ENCODE measurements around the gene TRIM69.
A peak's percentile ranks its signal among the peaks of the same experiment; 100 is the strongest.
"Not testable (repeated sequence)": the region's sequence is repeated elsewhere in the genome, so short reads cannot be mapped to it uniquely, and the experiment has no call there.

The TRIM69 gene, protein sequence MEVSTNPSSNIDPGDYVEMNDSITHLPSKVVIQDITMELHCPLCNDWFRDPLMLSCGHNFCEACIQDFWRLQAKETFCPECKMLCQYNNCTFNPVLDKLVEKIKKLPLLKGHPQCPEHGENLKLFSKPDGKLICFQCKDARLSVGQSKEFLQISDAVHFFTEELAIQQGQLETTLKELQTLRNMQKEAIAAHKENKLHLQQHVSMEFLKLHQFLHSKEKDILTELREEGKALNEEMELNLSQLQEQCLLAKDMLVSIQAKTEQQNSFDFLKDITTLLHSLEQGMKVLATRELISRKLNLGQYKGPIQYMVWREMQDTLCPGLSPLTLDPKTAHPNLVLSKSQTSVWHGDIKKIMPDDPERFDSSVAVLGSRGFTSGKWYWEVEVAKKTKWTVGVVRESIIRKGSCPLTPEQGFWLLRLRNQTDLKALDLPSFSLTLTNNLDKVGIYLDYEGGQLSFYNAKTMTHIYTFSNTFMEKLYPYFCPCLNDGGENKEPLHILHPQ

GRCh38 chr15:44736181-44736765, at the start of gene TRIM69:
Gene TRIM69 (plus strand): TSS chr15:44736528. CDS start chr15:44736705, 177 bp downstream.
- DNase-seq, result no peak

DNA sequence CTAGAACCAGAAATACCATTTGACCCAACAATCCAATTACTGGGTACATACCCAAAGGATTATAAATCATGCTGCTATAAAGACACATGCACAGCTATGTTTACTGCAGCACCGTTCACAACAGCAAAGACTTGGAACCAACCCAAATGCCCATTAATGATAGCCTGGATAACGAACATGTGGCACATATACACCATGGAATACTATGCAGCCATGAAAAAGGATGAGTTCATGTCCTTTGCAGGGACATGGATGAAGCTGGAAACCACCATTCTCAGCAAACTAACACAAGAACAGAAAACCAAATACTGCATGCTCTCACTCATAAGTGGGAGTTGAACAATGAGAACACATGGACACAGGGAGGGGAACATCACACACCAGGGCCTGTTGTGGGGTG, 47.0 kb upstream of the TRIM69 start:
- not testable (repeated sequence) for DNase-seq

- not testable (repeated sequence) for DNase-seq
Measured at GRCh38 chr15:44690245-44690644, 46.1 kb upstream of the TRIM69 start.

GRCh38 chr15:44692659-44693058, 43.7 kb upstream of the TRIM69 start:
- no peak for DNase-seq

- DNase-seq, result no peak
Measured at GRCh38 chr15:44694416-44694815, 41.9 kb upstream of the TRIM69 start.

DNA sequence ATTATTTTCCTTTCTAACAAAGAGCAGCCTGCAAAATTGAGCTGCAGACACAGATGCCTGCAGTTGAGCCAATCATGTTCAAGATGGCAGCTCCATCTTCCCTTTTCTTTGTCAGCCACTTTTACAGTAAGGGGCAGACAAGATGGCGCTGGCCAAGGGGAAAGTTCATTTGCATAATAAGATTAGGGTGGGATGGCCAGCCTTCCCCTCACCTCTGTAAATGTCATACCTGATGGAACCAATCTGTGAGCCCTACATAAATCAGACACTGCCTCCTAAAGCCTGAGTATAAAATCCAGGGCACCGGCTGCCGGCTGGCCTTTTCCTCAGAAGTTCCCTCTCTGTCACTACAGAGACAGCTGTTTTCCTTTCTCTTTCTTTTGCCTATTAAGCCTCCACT, 41.0 kb upstream of the TRIM69 start:
- no peak for DNase-seq

- no peak for DNase-seq
Measured at GRCh38 chr15:44697014-44697413, 39.3 kb upstream of the TRIM69 start.

DNA sequence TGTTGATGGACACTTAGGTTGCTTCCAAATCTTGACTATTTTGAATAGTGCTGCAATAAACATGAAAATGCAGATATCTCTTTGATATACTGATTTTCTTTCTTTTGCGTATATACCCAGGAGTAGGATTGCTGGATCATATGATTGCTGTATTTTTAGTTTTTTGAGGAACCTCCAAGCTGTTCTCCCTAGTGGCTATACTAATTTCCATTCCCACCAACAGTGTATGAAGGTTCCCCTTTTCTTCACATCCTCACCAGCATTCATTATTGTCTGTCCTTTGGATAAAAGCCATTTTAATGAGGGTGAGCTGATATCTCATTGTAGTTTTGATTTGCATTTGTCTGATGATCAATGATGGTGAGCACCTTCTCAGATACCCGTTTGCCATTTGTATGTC, 37.7 kb upstream of the TRIM69 start:
- DNase-seq, result no peak

DNA sequence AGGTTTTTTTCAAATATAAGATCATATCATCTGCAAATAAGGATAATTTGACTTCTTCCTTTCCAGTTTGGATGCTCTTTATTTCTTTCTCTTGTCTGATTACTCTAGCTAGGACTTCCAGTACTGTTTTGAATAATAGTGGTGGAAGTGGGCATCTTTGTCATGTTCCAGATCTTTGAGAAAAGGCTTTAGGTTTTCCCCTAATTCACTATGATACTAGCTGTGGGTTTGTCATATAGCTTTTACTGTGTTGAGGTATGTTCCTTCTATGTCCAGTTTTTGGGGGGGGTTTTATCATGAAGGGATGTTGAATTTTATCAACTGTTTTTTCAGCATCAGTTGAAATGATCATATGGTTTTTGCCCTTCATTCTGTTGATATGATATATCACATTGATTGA, 35.7 kb upstream of the TRIM69 start:
- not testable (repeated sequence) for DNase-seq

- DNase-seq, result no peak
Measured at GRCh38 chr15:44705986-44706385, 30.3 kb upstream of the TRIM69 start.

DNA sequence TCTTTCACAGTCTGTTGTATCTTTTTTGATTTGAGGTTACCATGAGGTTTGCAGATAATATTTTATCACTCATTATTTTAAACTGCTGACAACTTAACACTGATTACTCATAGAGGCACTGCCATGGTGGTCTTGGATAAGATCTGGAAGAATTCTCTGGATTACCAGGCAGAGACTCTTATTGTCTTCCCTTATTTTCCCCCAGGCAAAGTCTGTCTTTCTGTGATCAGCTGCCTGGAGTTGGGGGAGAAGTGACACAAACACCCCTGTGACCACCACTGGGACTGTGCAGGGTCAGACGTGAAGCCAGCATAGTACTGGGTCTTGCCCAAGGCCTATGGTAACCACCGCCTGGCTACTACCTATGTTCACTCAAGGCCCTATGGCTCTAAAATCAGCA, 29.9 kb upstream of the TRIM69 start:
- DNase-seq, result no peak

DNA sequence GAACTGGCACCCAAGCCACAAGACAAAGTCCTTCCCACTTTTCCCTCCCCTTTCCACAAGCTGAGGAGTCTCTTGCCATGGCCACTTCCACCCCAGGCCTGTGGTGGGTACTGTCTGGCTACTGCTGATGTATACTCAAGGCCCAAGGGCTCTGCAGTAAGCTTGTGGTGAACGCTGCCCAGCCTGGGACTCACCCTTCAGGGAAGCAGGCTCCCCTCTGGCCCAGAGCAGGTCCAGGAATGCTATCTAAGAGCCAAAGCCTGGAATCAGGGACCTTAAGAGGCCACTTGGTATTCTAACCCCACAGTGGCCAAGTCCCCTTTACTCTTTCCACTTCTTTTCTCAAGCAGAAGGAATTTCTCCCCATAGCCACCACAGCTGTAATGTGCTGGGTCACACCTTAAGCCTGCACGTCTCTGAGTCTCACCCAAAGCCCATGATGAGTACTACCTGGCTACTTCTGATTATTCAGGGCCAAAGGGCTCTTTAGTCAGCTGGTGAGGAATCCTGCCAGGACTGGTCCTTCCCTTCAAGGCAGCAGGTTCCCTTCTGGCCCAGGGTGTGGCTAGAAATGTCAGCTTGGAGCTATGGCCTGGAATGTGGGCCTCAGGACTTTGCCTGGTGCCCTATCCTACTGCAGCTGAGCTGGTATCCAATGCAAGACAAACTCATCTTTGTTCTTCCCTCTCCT, 29.2 kb upstream of the TRIM69 start:
- no peak for DNase-seq

DNA sequence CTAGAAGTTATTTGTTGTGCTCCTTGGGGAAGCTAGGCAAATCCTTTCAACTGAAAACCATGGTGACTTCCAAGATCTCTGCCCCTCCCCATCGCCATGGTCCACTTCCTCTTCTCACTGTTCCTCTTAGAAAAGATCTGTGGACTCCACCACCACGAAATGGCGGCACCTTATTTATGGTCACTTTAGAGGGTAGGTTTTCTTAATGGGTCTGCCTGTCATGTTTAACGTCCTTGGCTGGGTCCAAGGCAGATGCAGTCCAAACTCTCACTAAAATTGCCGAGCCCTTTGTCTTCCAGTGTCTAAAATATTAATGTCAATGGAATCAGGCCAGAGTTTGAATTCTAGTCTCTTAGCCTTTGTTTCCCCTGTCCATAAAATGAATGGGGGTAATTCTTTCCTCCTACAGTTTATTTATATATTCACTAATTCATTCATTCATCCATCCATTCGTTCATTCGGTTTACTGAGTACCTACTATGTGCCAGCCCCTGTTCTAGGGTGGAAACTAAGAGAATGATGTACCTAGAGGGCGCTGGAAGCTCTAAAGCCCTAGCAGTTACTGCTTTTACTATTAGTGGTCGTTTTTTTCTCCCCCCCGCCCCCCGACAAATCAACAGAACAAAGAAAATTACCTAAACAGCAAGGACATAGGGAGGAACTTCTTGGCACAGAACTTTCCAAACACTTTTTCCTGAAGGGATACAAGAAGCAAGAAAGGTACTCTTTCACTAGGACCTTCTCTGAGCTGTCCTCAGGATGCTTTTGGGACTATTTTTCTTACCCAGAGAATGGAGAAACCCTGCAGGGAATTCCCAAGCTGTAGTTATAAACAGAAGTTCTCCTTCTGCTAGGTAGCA, 25.9 kb upstream of the TRIM69 start:
- DNase-seq, result no peak

DNA sequence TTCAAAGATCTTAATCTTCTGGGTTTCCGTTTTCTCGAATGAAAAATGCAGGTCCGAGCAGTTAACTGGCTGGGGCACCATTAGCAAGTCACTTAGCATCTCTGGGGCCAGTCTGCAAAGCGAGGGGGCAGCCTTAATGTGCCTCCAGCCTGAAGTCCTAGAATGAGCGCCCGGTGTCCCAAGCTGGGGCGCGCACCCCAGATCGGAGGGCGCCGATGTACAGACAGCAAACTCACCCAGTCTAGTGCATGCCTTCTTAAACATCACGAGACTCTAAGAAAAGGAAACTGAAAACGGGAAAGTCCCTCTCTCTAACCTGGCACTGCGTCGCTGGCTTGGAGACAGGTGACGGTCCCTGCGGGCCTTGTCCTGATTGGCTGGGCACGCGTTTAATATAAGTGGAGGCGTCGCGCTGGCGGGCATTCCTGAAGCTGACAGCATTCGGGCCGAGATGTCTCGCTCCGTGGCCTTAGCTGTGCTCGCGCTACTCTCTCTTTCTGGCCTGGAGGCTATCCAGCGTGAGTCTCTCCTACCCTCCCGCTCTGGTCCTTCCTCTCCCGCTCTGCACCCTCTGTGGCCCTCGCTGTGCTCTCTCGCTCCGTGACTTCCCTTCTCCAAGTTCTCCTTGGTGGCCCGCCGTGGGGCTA, 25.1 kb upstream of the TRIM69 start, which contains the start of the genes B2M and PATL2:
B2M (plus strand) TSS at position 422 of the 647 bp plus-strand sequence; CDS start at position 452, 30 bp downstream.
PATL2 (minus strand) TSS at position 228 of the 647 bp plus-strand sequence. CDS start 34,833 bp downstream, outside the sequence.
- DNase-seq, result peak; percentile 96

DNA sequence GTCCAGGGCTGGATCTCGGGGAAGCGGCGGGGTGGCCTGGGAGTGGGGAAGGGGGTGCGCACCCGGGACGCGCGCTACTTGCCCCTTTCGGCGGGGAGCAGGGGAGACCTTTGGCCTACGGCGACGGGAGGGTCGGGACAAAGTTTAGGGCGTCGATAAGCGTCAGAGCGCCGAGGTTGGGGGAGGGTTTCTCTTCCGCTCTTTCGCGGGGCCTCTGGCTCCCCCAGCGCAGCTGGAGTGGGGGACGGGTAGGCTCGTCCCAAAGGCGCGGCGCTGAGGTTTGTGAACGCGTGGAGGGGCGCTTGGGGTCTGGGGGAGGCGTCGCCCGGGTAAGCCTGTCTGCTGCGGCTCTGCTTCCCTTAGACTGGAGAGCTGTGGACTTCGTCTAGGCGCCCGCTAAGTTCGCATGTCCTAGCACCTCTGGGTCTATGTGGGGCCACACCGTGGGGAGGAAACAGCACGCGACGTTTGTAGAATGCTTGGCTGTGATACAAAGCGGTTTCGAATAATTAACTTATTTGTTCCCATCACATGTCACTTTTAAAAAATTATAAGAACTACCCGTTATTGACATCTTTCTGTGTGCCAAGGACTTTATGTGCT, 24.5 kb upstream of the TRIM69 start:
- DNase-seq, result peak; percentile 74

DNA sequence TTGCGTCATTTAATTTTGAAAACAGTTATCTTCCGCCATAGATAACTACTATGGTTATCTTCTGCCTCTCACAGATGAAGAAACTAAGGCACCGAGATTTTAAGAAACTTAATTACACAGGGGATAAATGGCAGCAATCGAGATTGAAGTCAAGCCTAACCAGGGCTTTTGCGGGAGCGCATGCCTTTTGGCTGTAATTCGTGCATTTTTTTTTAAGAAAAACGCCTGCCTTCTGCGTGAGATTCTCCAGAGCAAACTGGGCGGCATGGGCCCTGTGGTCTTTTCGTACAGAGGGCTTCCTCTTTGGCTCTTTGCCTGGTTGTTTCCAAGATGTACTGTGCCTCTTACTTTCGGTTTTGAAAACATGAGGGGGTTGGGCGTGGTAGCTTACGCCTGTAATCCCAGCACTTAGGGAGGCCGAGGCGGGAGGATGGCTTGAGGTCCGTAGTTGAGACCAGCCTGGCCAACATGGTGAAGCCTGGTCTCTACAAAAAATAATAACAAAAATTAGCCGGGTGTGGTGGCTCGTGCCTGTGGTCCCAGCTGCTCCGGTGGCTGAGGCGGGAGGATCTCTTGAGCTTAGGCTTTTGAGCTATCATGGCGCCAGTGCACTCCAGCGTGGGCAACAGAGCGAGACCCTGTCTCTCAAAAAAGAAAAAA, 23.9 kb upstream of the TRIM69 start:
- DNase-seq, result peak; percentile 67

- DNase-seq, result no peak
Measured at GRCh38 chr15:44713006-44713966, 23.0 kb upstream of the TRIM69 start.

GRCh38 chr15:44715142-44715796, 21.1 kb upstream of the TRIM69 start:
- no peak for DNase-seq

- no peak for DNase-seq
Measured at GRCh38 chr15:44715797-44716334, 20.5 kb upstream of the TRIM69 start.
